Heart right ventricle (tissue), 16 donors: ENCODE measurements around the gene KMT2C. TPM values are rescaled to one million over a fixed set of nuclear protein-coding genes. Genes with fewer than 3 reads are reported as not detected.
"Not testable (repeated sequence)": the region's sequence is repeated elsewhere in the genome, so short reads cannot be mapped to it uniquely, and the experiment has no call there.

Source experiments
- ATAC-seq, 8 donors: fragments of 200-7000 bp; cut with Tn5 transposase; one replicate each; pipeline ENCODE4 v1.9.1; 2020; ENCODE audit warnings: mild to moderate bottlenecking in 8 of 8, moderate library complexity in 8 of 8, moderate number of reproducible peaks in 1 of 8
- DNase-seq, 2 donors: peaks; one replicate each; pipeline ENCODE4 v3.0.0-alpha.2; 2020
- H3K27ac ChIP-seq, 10 donors: fragments of 200-600 bp; sonication (generic) in 2 of 10; one replicate each; pipeline versions ENCODE4 v1.5.0 to v1.8.0; 2020 to 2022; ENCODE audit warnings: mild to moderate bottlenecking in 3 of 10
- H3K27me3 ChIP-seq, 7 donors: fragments of 200-600 bp; one replicate each; pipeline ENCODE4 v1.8.0; 2021 to 2022; ENCODE audit warnings: mild to moderate bottlenecking in 2 of 7
- H3K36me3 ChIP-seq, 9 donors: fragments of 200-600 bp; sonication (generic) in 1 of 9; one replicate each; pipeline versions ENCODE4 v1.5.0 to v1.8.0; 2020 to 2022; ENCODE audit warnings: mild to moderate bottlenecking in 2 of 9
- H3K4me1 ChIP-seq, 9 donors: fragments of 200-600 bp; sonication (generic) in 1 of 9; one replicate each; pipeline versions ENCODE4 v1.5.0 to v1.8.0; 2020 to 2022; ENCODE audit warnings: mild to moderate bottlenecking in 4 of 9
- H3K4me3 ChIP-seq, 10 donors: fragments of 200-600 bp; sonication (generic) in 2 of 10; one replicate each; pipeline versions ENCODE4 v1.5.0 to v1.8.0; 2020 to 2022; ENCODE audit warnings: mild to moderate bottlenecking in 7 of 10, moderate library complexity in 2 of 10
- H3K9me3 ChIP-seq, 11 donors: fragments of 200-600 bp in 10 of 11; sonication (generic) in 2 of 11; one replicate each; pipeline versions ENCODE4 v1.5.0 to v1.8.0; 2013 to 2022; ENCODE audit warnings: mild to moderate bottlenecking in 2 of 11, control low read depth in 1 of 11, moderate library complexity in 1 of 11
- WGBS, 2 donors: extraction: QIAGEN DNeasy Blood & Tissue Kit; methylation state at CpG; one replicate each; pipeline ENCODE4 v1.1.7; 2013; ENCODE audit warnings: inconsistent platforms in 1 of 2; 5-methylcytosine and 5-hydroxymethylcytosine counted together
- intact Hi-C, 10 donors: fragments of 100-400 bp; cut with DNase I; formaldehyde crosslinking; loops; one replicate each; pipeline versions ENCODE4 v1.11.1 to v1.14.2; 2022
- polyA plus RNA-seq, 2 donors: library from polyadenylated mRNA; stranded (reverse); fragments of 200-250 nt; gene quantifications; one replicate each; pipeline ENCODE4 v1.2.3, GENCODE V29; 2013
- total RNA-seq, 10 donors: library from RNA; stranded (reverse); fragmentation: NEBNext Ultra II Directional in 3 of 10; extraction: Animal tissue kit (Norgen Biotek cat#: 25700) in 3 of 10; gene quantifications; one replicate each; pipeline versions ENCODE4 v1.2.1 to v1.2.4, GENCODE V29; 2021 to 2023
- TF ChIP-seq, protein P1 (sequence below), 9 donors: fragments of 200-600 bp; sonication (generic) in 2 of 9; IDR thresholded peaks; one replicate each; pipeline versions ENCODE4 v1.5.0 to v1.8.0; 2021 to 2022; ENCODE audit warnings: antibody characterized with exemption in 9 of 9, mild to moderate bottlenecking in 5 of 9, moderate library complexity in 1 of 9
- donor health status: Arrhythmogenic right ventricular cardiomyopathy.
- donor health status: ischemic (EF 13 %, LVEDD 7.1; RV severe dilation, severe dysfunction).
- donor health status: healthy with polysubstance abuse.
- donor health status: DM: no; HTN: yes; CAD: no.
- donor health status: DM: no; HTN: no; CAD: no.
- donor health status: ischemic (EF 25% LVEDD 6.9; RV normal size, moderate dysfunction).
- donor health status: ischemic (EF 25% LVEDD 5.7; RV mildly dilated, moderate dysfunction).
- donor health status: healthy.
- donor health status: DM: yes; HTN: yes; CAD: no.
- donor health status: Ischemic cardiomyopathy.
- donor health status: ischemic (EF 35%, LVEDD 5.7; RV mildly dilated, moderate dysfunction).
- donor health status: nonischemic (EF 11% LVEDD 7.7; RV severe dilation, severe dysfunction).
- donor health status: DM: yes; HTN: yes; CAD: no.
- donor health status: PGD.
- donor health status: ischemic (EF 29% LVEDD 5.4; RV normal size, mild dysfunction).
- donor health status: nonischemic (EF 23%, LVEDD 6.1; RV moderate dilation, normal function).

The KMT2C gene
- total and polyA plus RNA-seq, 12 donors, result 5.5 to 54.3 (median 46.3) TPM

DNA sequence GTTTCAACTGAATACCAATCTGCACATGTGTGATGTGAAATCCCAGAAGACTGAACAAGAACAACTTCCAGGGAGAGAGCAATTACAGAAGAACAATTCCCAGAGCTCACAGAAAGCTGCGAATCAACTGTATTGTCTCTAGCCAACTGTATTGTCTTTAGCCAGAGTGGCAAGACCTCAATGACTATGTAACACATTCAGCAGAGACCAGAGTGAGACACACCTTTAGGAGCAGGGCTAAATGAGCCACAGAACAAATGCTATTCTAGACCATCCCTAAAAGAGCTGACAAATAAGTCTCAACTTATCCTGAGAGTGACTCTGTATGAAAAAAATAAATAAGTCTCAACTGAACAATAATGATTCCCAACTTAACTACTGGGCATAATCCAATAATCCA, 72.0 kb downstream of the KMT2C start:
- no peaks in the 10 kb centered on the region for H3K27me3 ChIP-seq
- H3K9me3 ChIP-seq, result no peaks in the 10 kb centered on the region
- H3K4me3 ChIP-seq, result no peak overlapping the region
- no peak overlapping the region for H3K27ac ChIP-seq
- ATAC-seq (no peak), DNase-seq (no peak)
- TF ChIP-seq, protein P1, sequence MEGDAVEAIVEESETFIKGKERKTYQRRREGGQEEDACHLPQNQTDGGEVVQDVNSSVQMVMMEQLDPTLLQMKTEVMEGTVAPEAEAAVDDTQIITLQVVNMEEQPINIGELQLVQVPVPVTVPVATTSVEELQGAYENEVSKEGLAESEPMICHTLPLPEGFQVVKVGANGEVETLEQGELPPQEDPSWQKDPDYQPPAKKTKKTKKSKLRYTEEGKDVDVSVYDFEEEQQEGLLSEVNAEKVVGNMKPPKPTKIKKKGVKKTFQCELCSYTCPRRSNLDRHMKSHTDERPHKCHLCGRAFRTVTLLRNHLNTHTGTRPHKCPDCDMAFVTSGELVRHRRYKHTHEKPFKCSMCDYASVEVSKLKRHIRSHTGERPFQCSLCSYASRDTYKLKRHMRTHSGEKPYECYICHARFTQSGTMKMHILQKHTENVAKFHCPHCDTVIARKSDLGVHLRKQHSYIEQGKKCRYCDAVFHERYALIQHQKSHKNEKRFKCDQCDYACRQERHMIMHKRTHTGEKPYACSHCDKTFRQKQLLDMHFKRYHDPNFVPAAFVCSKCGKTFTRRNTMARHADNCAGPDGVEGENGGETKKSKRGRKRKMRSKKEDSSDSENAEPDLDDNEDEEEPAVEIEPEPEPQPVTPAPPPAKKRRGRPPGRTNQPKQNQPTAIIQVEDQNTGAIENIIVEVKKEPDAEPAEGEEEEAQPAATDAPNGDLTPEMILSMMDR (IDR thresholded peaks at IDR 0.05), result no peak
- 39 to 55% methylated on average over 1 of the region's 1 CpG for WGBS, 2 donors
- intact Hi-C loops, result no loop called here
- H3K36me3 ChIP-seq, result peaks cover 0 to 5% (median 0%) of the 10 kb centered on the region in 9 donors
- H3K4me1 ChIP-seq, result peaks cover 0 to 84% (median 42%) of the 10 kb centered on the region in 9 donors

DNA sequence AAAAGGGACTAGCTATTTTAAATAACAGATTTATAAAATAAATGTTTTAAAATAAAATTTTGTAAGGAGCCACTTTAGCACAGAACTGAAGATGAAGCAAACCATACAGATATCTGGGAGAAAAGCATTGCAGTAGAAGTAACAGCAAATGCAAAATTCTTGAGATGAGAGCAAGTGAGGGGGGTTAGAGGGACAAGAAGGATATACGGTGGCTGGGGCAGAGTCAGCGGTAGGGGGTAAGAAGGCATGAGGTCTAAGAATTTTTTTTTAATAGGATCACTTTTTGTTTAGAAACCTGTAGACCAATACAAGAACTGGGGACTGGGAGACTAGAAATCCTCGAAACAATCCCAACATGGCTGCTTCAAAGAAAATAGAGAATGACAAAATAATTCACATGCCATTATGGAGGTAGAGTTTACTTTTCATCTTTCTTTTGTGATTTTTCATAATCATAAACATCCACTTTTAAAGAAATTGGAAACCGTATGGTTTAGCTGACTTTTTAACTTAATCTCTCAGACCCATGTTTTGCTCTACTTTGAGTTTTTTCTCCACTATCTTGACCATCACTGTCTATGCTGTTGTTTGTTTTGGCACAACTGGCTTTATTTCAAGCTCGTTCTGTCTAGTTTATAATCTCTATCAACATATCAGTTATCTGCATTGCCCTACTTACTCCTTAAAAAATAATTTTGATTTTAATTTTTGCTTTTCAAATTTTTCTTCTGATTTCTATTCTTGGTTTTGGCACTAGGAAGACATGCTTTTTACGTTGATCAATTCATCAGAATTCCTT, 73.5 kb downstream of the KMT2C start:
- Histone ChIP-seq H3K36me3 (peaks cover 0 to 8% (median 0%) of the 10 kb centered on the region in 9 donors), H3K27me3 (no peaks in the 10 kb centered on the region), H3K4me3 (no peak overlapping the region), H3K27ac (no peak overlapping the region), H3K9me3 (no peaks in the 10 kb centered on the region), H3K4me1 (peaks cover 0 to 74% (median 32%) of the 10 kb centered on the region in 9 donors)
- ATAC-seq (no peak), DNase-seq (no peak)
- intact Hi-C loops, result no loop called here
- WGBS, 2 donors, result 61 to 68% methylated on average over 6 of the region's 6 CpGs
- TF ChIP-seq, protein P1 (IDR thresholded peaks at IDR 0.05), result no peak

GRCh38 chr7:152355474-152356057, 80.2 kb downstream of the KMT2C start:
- H3K27ac ChIP-seq, result no peak overlapping the region
- WGBS, 2 donors, result 50 to 76% methylated on average over 2 of the region's 2 CpGs
- H3K4me3 ChIP-seq, result no peak overlapping the region
- H3K4me1 ChIP-seq, result peaks cover 0 to 14% (median 2%) of the 10 kb centered on the region in 9 donors
- TF ChIP-seq, protein P1 (IDR thresholded peaks at IDR 0.05), result no peak
- no peaks in the 10 kb centered on the region for H3K27me3 ChIP-seq
- H3K36me3 ChIP-seq, result peaks cover 0 to 56% (median 3%) of the 10 kb centered on the region in 9 donors
- H3K9me3 ChIP-seq, result no peaks in the 10 kb centered on the region
- DNase-seq (no peak), ATAC-seq (no peak)
- intact Hi-C loops, result loop anchor here in 1 of 10 donors (10.0 kb wide), 1 partner anchor 109 kb away; no protein-coding TSS in a partner anchor

DNA sequence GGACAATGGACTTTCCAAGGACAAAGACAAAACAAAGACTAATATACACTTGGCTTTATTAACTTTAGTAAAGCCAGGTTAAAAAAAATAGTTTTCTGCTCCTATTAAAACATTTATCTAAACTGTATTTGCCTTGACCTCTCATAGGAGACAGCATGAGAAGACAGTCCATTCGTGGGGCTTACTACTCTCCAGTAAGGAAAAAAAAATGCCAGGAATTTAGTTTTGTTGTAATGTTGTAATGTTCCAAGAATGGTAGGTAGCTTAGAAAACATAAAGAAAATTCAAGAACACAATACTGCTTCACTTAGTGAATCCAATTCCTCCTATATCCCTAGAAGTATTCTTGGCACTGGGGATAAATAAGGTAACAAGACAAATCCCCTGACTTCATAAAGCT, 81.7 kb downstream of the KMT2C start:
- TF ChIP-seq, protein P1 (IDR thresholded peaks at IDR 0.05), result no peak
- DNase-seq (no peak), ATAC-seq (no peak)
- intact Hi-C loops, result loop anchor here in 1 of 10 donors (10.0 kb wide), 1 partner anchor 111 kb away; no protein-coding TSS in a partner anchor
- H3K4me1 ChIP-seq, result peaks cover 0 to 9% (median 0%) of the 10 kb centered on the region in 9 donors
- 59 to 84% methylated on average over 1 of the region's 1 CpG for WGBS, 2 donors
- H3K4me3 ChIP-seq, result no peak overlapping the region
- H3K27me3 ChIP-seq, result no peaks in the 10 kb centered on the region
- H3K27ac ChIP-seq, result no peak overlapping the region
- H3K9me3 ChIP-seq, result no peaks in the 10 kb centered on the region
- H3K36me3 ChIP-seq, result peaks cover 0 to 70% (median 3%) of the 10 kb centered on the region in 9 donors

GRCh38 chr7:152353281-152353680, 82.5 kb downstream of the KMT2C start:
- WGBS, 2 donors, result 98% methylated on average over 5 of the region's 5 CpGs
- H3K27ac ChIP-seq, H3K4me3 ChIP-seq, H3K9me3 ChIP-seq, DNase-seq, H3K4me1 ChIP-seq, H3K27me3 ChIP-seq: not testable (repeated sequence)
- ATAC-seq, result peak in 1 of 8 donors; percentile 16
- intact Hi-C loops, result loop anchor here in 1 of 10 donors (10.0 kb wide), 1 partner anchor 112 kb away; no protein-coding TSS in a partner anchor
- peaks cover 0 to 77% (median 3%) of the 10 kb centered on the region in 9 donors for H3K36me3 ChIP-seq

GRCh38 chr7:152351747-152352146, 84.1 kb downstream of the KMT2C start:
- WGBS, 2 donors, result 96 to 98% methylated on average over 5 of the region's 5 CpGs
- DNase-seq, H3K27me3 ChIP-seq, H3K27ac ChIP-seq, H3K4me3 ChIP-seq, ATAC-seq, H3K4me1 ChIP-seq: not testable (repeated sequence)
- intact Hi-C loops, result loop anchor here in 1 of 10 donors (10.0 kb wide), 1 partner anchor 113 kb away; no protein-coding TSS in a partner anchor
- Histone ChIP-seq H3K9me3 (peaks cover 0 to 23% (median 13%) of the 10 kb centered on the region in 11 donors), H3K36me3 (peaks cover 0 to 82% (median 14%) of the 10 kb centered on the region in 9 donors)
